Measurements from ENCODE around the gene EIF4EBP3. TPM values are rescaled to one million over a fixed set of nuclear protein-coding genes. Genes with fewer than 3 reads are reported as not detected.
A peak's percentile ranks its signal among the peaks of the same experiment; 100 is the strongest.

Gene EIF4EBP3
- total RNA-seq, 1 donor from 2014 or later = 21.4 TPM

DNA sequence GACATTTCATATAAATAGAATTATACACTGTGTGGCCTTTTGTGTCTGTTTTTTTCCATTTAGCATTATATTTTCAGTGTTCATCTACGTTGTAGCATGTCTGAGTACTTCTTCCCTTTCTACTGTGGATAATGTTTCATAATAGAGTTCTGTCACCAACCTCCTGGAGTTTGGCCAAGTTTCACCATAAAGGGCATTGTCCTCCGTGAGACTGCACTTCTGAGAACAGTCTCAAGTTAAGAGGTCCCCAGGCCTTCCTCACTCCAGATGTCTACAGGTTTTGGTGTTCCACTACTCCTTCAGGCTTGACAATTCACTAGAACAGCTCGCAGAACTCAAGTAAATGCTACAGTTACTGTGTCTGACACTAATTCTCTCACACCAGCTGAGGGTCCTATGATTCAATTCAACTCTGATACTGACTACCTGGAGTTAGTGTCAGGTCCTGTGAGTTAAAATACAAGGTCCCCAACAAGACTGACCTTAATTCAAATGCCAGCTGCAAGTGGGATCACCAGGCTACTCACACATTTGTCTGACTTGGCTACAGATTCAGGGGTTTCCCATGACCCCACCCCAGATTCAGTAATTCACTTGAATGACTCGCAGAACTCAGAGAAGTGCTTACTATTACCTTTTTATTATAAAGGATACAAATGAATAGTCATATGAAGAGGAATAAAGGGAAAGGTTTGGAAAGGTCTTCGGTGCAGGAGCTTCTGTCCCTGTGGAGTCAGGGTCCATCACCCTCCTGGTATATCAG is 48.3 kb downstream of the EIF4EBP3 start:
- peak overlapping the region; percentile 20 for H3K27ac ChIP-seq
- no peak for TF ChIP-seq CTCF (IDR thresholded peaks at IDR 0.05)
- no peaks in the 10 kb centered on the region for H3K36me3 ChIP-seq
- H3K9me3 ChIP-seq = no peaks in the 10 kb centered on the region
- DNase-seq (no peak), ATAC-seq (peak; percentile 81)
- no peak overlapping the region for H3K4me3 ChIP-seq
- H3K4me1 ChIP-seq = peaks cover 20% of the 10 kb centered on the region
- H3K27me3 ChIP-seq = no peaks in the 10 kb centered on the region
- intact Hi-C loops (cut with DNase I) = no loop called here

DNA sequence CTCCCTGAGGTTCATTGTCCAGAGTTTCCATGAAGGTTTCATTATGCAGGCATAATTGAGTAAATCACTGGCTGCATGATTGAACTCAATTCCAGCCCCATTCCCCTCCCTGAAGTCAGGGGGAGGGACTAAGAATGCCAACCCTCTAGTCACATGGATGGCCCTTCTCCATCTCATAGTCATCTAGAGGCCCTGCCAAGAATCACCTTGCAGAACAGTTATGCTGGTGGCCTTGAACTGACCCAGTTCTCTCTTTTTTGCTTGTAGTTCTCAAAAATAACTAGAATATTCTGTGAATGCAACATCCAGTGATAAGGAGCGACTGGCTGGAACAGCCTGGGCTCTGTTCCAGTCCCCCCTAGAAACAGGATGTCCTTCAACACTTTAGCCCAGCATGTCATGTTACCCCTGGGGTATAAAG is 48.9 kb downstream of the EIF4EBP3 start:
- no peak for TF ChIP-seq CTCF (IDR thresholded peaks at IDR 0.05)
- DNase-seq (no peak), ATAC-seq (peak; percentile 46)
- H3K27ac ChIP-seq = no peak overlapping the region
- H3K9me3 ChIP-seq = no peaks in the 10 kb centered on the region
- no peaks in the 10 kb centered on the region for H3K36me3 ChIP-seq
- no peak overlapping the region for H3K4me3 ChIP-seq
- H3K27me3 ChIP-seq = no peaks in the 10 kb centered on the region
- intact Hi-C loops (cut with DNase I) = no loop called here
- peaks cover 20% of the 10 kb centered on the region for H3K4me1 ChIP-seq

GRCh38 chr5:140598836-140599235 is 51.4 kb downstream of the EIF4EBP3 start:
- Histone ChIP-seq H3K27me3 (no peaks in the 10 kb centered on the region), H3K9me3 (no peaks in the 10 kb centered on the region), H3K4me3 (no peak overlapping the region), H3K36me3 (no peaks in the 10 kb centered on the region), H3K27ac (no peak overlapping the region), H3K4me1 (peaks cover 20% of the 10 kb centered on the region)
- DNase-seq = no peak
- ATAC-seq = no peak
- intact Hi-C loops (cut with DNase I) = no loop called here
- no peak for TF ChIP-seq CTCF (IDR thresholded peaks at IDR 0.05)

Small RNA genes within 50 kb of the gene (microRNA-seq; reads per million reads assigned to microRNA genes)
- gene MIR6831 (ENCODE audit: borderline microRNAs expressed) = not detected

Other genes with a start within 250 kb of the EIF4EBP3 start
- 54.0 TPM for gene PFDN1, start 244.6 kb upstream of the EIF4EBP3 start, total RNA-seq
- gene HBEGF, start 201.1 kb upstream of the EIF4EBP3 start, total RNA-seq = 44.3 TPM
- gene SLC4A9, start 187.5 kb upstream of the EIF4EBP3 start, total RNA-seq = 0.23 TPM
- gene ANKHD1, start 145.8 kb upstream of the EIF4EBP3 start, total RNA-seq = 120 TPM
- gene SRA1, start 9.8 kb downstream of the EIF4EBP3 start, total RNA-seq = 19.4 TPM
- 25.8 TPM for gene APBB3, start 16.9 kb downstream of the EIF4EBP3 start, total RNA-seq
- gene SLC35A4, start 17.2 kb downstream of the EIF4EBP3 start, total RNA-seq = 89.4 TPM
- 127 TPM for gene CD14, start 85.5 kb downstream of the EIF4EBP3 start, total RNA-seq
- gene TMCO6, start 91.8 kb downstream of the EIF4EBP3 start, total RNA-seq = 10.7 TPM
- gene NDUFA2, start 100.0 kb downstream of the EIF4EBP3 start, total RNA-seq = 47.2 TPM
- 63.5 TPM for gene IK, start 100.2 kb downstream of the EIF4EBP3 start, total RNA-seq
- 23.4 TPM for gene WDR55, start 117.2 kb downstream of the EIF4EBP3 start, total RNA-seq
- gene DND1, start 125.9 kb downstream of the EIF4EBP3 start, total RNA-seq = 0.84 TPM
- 46.9 TPM for gene HARS1, start 143.7 kb downstream of the EIF4EBP3 start, total RNA-seq
- 23.1 TPM for gene HARS2, start 143.8 kb downstream of the EIF4EBP3 start, total RNA-seq
- 42.3 TPM for gene ZMAT2, start 152.8 kb downstream of the EIF4EBP3 start, total RNA-seq
- not detected for gene PCDHA1, start 238.5 kb downstream of the EIF4EBP3 start, total RNA-seq
- gene PCDHA2, start 247.2 kb downstream of the EIF4EBP3 start, total RNA-seq = 0.35 TPM